H9 (cell line): ENCODE measurements around the gene GALNS. TPM values are rescaled to one million over a fixed set of nuclear protein-coding genes. Genes with fewer than 3 reads are reported as not detected.

ENCODE experiments used
- DNase-seq: peaks from one replicate; pipeline ENCODE4 v3.0.0-alpha.2; 2017
- H2AFZ ChIP-seq: one replicate; pipeline ENCODE4 v1.6.1; 2013; ENCODE audit warnings: mild to moderate bottlenecking, low read length, control low read depth, moderate library complexity
- H2AK5ac ChIP-seq: 2 replicates; pipeline ENCODE4 v1.6.1; 2013; ENCODE audit warnings: low read length, control low read depth, mixed read lengths; ENCODE audit not compliant: insufficient read length
- H2BK120ac ChIP-seq: one replicate; pipeline ENCODE4 v1.6.1; 2013; ENCODE audit warnings: low read depth, mild to moderate bottlenecking, low read length, control low read depth, inconsistent platforms; ENCODE audit not compliant: poor library complexity, severe bottlenecking
- H2BK12ac ChIP-seq: 2 replicates; pipeline ENCODE4 v1.6.1; 2013; ENCODE audit warnings: low read length, control low read depth, mixed read lengths, low read depth; ENCODE audit not compliant: insufficient read length
- H2BK15ac ChIP-seq: 2 replicates; pipeline ENCODE4 v1.6.1; 2013; ENCODE audit warnings: low read depth, low read length, control low read depth
- H2BK20ac ChIP-seq: one replicate; pipeline ENCODE4 v1.6.1; 2013; ENCODE audit warnings: low read depth, mild to moderate bottlenecking, low read length, control low read depth, inconsistent platforms; ENCODE audit not compliant: poor library complexity, severe bottlenecking
- H2BK5ac ChIP-seq: 2 replicates; pipeline ENCODE4 v1.6.1; 2013; ENCODE audit warnings: low read length, control low read depth, mixed read lengths; ENCODE audit not compliant: insufficient read length
- H3K14ac ChIP-seq: 2 replicates; pipeline ENCODE4 v1.6.1; 2013; ENCODE audit warnings: low read length, control low read depth; ENCODE audit not compliant: insufficient read depth
- H3K18ac ChIP-seq: 2 replicates; pipeline ENCODE4 v1.6.1; 2013; ENCODE audit warnings: low read depth, mild to moderate bottlenecking, mixed read lengths, low read length, control low read depth; ENCODE audit not compliant: insufficient read length
- H3K23ac ChIP-seq: 2 replicates; pipeline ENCODE4 v1.6.1; 2013; ENCODE audit warnings: low read length, control low read depth, mixed read lengths, low read depth; ENCODE audit not compliant: insufficient read length
- H3K23me2 ChIP-seq: 2 replicates; pipeline ENCODE4 v1.6.1; 2013; ENCODE audit warnings: low read depth, mild to moderate bottlenecking, mixed read lengths, low read length, control low read depth; ENCODE audit not compliant: insufficient read length, poor library complexity, severe bottlenecking
- H3K27ac ChIP-seq: 2 replicates; pipeline ENCODE4 v1.5.1; 2013; ENCODE audit warnings: low read length, control low read depth, mixed read lengths, low read depth; ENCODE audit not compliant: insufficient read length
- H3K27me3 ChIP-seq: 2 replicates; pipeline ENCODE4 v1.6.1; 2013; ENCODE audit warnings: low read length, control low read depth, inconsistent platforms; ENCODE audit not compliant: insufficient read depth
- H3K4ac ChIP-seq: 2 replicates; pipeline ENCODE4 v1.6.1; 2013; ENCODE audit warnings: low read depth, mild to moderate bottlenecking, control low read depth, inconsistent platforms, low read length, moderate library complexity
- H3K4me1 ChIP-seq: 2 replicates; pipeline ENCODE4 v1.6.1; 2013; ENCODE audit warnings: low read length, control low read depth, inconsistent platforms; ENCODE audit not compliant: insufficient read depth
- H3K4me2 ChIP-seq: 2 replicates; pipeline ENCODE4 v1.6.1; 2013; ENCODE audit warnings: low read length, control low read depth, mixed read lengths; ENCODE audit not compliant: insufficient read length, insufficient read depth
- H3K56ac ChIP-seq: 2 replicates; pipeline ENCODE4 v1.6.1; 2013; ENCODE audit warnings: low read depth, mild to moderate bottlenecking, mixed read lengths, low read length, control low read depth; ENCODE audit not compliant: insufficient read length
- H3K79me1 ChIP-seq: 2 replicates; pipeline ENCODE4 v1.6.1; 2013; ENCODE audit warnings: low read depth, mild to moderate bottlenecking, moderate library complexity, low read length, control low read depth, inconsistent platforms; ENCODE audit not compliant: insufficient read depth, poor library complexity, severe bottlenecking
- H3K79me2 ChIP-seq: 2 replicates; pipeline ENCODE4 v1.6.1; 2013; ENCODE audit warnings: low read length, control low read depth, inconsistent platforms; ENCODE audit not compliant: insufficient read depth
- H3K9ac ChIP-seq: 2 replicates; pipeline ENCODE4 v1.6.1; 2013; ENCODE audit warnings: low read length, control low read depth, mixed read lengths; ENCODE audit not compliant: insufficient read length; ENCODE audit errors: extremely low read depth
- H3K9me3 ChIP-seq: one replicate; pipeline ENCODE4 v1.6.1; 2013; ENCODE audit warnings: low read depth, low read length, inconsistent platforms; ENCODE audit not compliant: control insufficient read depth
- H3T11ph ChIP-seq: one replicate; pipeline ENCODE4 v1.6.1; 2013; ENCODE audit warnings: mild to moderate bottlenecking, low read length, control low read depth, inconsistent platforms
- H4K20me1 ChIP-seq: one replicate; pipeline ENCODE4 v1.6.1; 2013; ENCODE audit not compliant: control insufficient read depth, insufficient read length, insufficient read depth
- H4K5ac ChIP-seq: 2 replicates; pipeline ENCODE4 v1.6.1; 2013; ENCODE audit warnings: low read depth, mild to moderate bottlenecking, mixed read lengths, low read length, control low read depth; ENCODE audit not compliant: insufficient read length
- H4K8ac ChIP-seq: replicated peaks from 2 replicates; pipeline ENCODE4 v1.6.1; 2013; ENCODE audit warnings: low read length, control low read depth, mixed read lengths, low read depth; ENCODE audit not compliant: insufficient read length
- H4K91ac ChIP-seq: 2 replicates; pipeline ENCODE4 v1.6.1; 2013; ENCODE audit warnings: low read depth, mild to moderate bottlenecking, moderate library complexity, mixed read lengths, low read length, control low read depth; ENCODE audit not compliant: insufficient read length
- H3K27ac Mint-ChIP-seq, 3 experiments: 2 replicates in 2 of 3; 3 replicates in 1 of 3; pipeline ENCODE4 v1.8.0; 2020 to 2021; ENCODE audit warnings: mixed read lengths in 3 of 3, mild to moderate bottlenecking in 1 of 3, moderate library complexity in 1 of 3
- H3K27me3 Mint-ChIP-seq: 2 replicates; pipeline ENCODE4 v1.8.0; 2021; ENCODE audit warnings: low read depth, mild to moderate bottlenecking, moderate library complexity, mixed read lengths
- H3K36me3 Mint-ChIP-seq, 3 experiments: 2 replicates in 2 of 3; 3 replicates in 1 of 3; pipeline ENCODE4 v1.8.0; 2020 to 2021; ENCODE audit warnings: low read depth in 3 of 3, mixed read lengths in 3 of 3; ENCODE audit not compliant: insufficient read depth in 1 of 3
- H3K4me1 Mint-ChIP-seq, 2 experiments: 2 replicates each; pipeline ENCODE4 v1.8.0; 2020; ENCODE audit warnings: mixed read lengths in 2 of 2
- H3K4me3 Mint-ChIP-seq, 2 experiments: 2 replicates in 1 of 2; 3 replicates in 1 of 2; pipeline ENCODE4 v1.8.0; 2020 to 2021; ENCODE audit warnings: mild to moderate bottlenecking in 2 of 2, mixed read lengths in 2 of 2, moderate library complexity in 1 of 2
- H3K9me3 Mint-ChIP-seq, 2 experiments: 2 replicates in 1 of 2; 3 replicates in 1 of 2; pipeline ENCODE4 v1.8.0; 2020; ENCODE audit warnings: mild to moderate bottlenecking in 2 of 2, mixed read lengths in 2 of 2, moderate library complexity in 1 of 2
- CTCF ChIP-seq: fragments of 200-600 bp; sonication (generic); conservative IDR thresholded peaks from 3 replicates; pipeline ENCODE4 v1.8.0; 2021; ENCODE audit warnings: antibody characterized with exemption, mild to moderate bottlenecking
- WGBS: extraction: QIAGEN DNeasy Blood & Tissue Kit; methylation state at CpG from one replicate; pipeline ENCODE4 v1.1.7; 2013; ENCODE audit warnings: missing lambda C conversion rate, low lambda C conversion rate, mixed read lengths; ENCODE audit not compliant: insufficient read length; ENCODE audit errors: extremely low coverage; 5-methylcytosine and 5-hydroxymethylcytosine counted together
- total RNA-seq: library from RNA; stranded (reverse); gene quantifications from 2 replicates; pipeline ENCODE4 v1.2.1, GENCODE V29; 2021

Gene GALNS
- total RNA-seq, 1 experiment from 2014 or later = 20.3 TPM

GRCh38 chr16:88869673-88869980 lies 12.9 kb upstream of the GALNS start:
- Histone ChIP-seq H2BK20ac (no peak overlapping the region), H3K9me3 (no peaks in the 10 kb centered on the region), H2BK15ac (no peak overlapping the region), H3K79me1 (no peaks in the 10 kb centered on the region), H3K23ac (no peak overlapping the region), H3K56ac (no peak overlapping the region), H2BK12ac (no peak overlapping the region), H3K4me2 (no peak overlapping the region), H4K5ac (no peak overlapping the region), H3K23me2 (no peaks in the 10 kb centered on the region), H3K4ac (no peak overlapping the region), H3K18ac (no peak overlapping the region), H2BK5ac (no peak overlapping the region), H4K20me1 (no peaks in the 10 kb centered on the region), H2AFZ (no peak overlapping the region), H2AK5ac (no peak overlapping the region), H3K27ac (no peak overlapping the region), H3K9ac (no peak overlapping the region), H3K14ac (no peak overlapping the region), H3K4me1 (no peaks in the 10 kb centered on the region), H3T11ph (no peak overlapping the region), H3K79me2 (no peaks in the 10 kb centered on the region), H4K8ac (no peak overlapping the region), H4K91ac (no peak overlapping the region), H3K27me3 (no peaks in the 10 kb centered on the region), H2BK120ac (no peak overlapping the region)
- no peak for DNase-seq
- no peaks in the 10 kb centered on the region; a peak in 1 of 5 replicates for H3K9me3 Mint-ChIP-seq
- peaks cover 5% of the 10 kb centered on the region for H3K27me3 Mint-ChIP-seq
- H3K4me3 Mint-ChIP-seq = no peak overlapping the region
- no peaks in the 10 kb centered on the region for H3K4me1 Mint-ChIP-seq
- WGBS = no CpG with 5 or more reads among the region's 9 CpGs
- no peaks in the 10 kb centered on the region for H3K36me3 Mint-ChIP-seq
- TF ChIP-seq CTCF = no peak
- no peak overlapping the region for H3K27ac Mint-ChIP-seq
